GM12878 (cell line): ENCODE results near the gene PPP1R12B. TPM values are rescaled to one million over a fixed set of nuclear protein-coding genes. Genes with fewer than 3 reads are reported as not detected.

Experiments
- ATAC-seq: fragments of 200-7000 bp; cut with Tn5 transposase; 3 replicates; pipeline ENCODE4 v1.9.1; 2020; ENCODE audit warnings: mild to moderate bottlenecking, moderate library complexity
- BruUV-seq: library from RNA; stranded (reverse); fragments of 400-500 nt; replicated peaks from 2 replicates; lab custom pipeline; 2021; lab: Mats Ljungman, UMichigan
- CTCF ChIA-PET: fragments of 300-600 bp; sonication (Branson Sonifier 250); formaldehyde crosslinking; extraction: SDS; loops from one replicate; lab custom pipeline; 2021; ENCODE audit warnings: inconsistent platforms; lab: Yijun Ruan, JAX
- POLR2A ChIA-PET: fragments of 350-600 bp; formaldehyde crosslinking; extraction: SDS; loops from one replicate; lab custom pipeline; 2021; ENCODE audit warnings: inconsistent platforms; lab: Charles Lee
- RAD21 ChIA-PET: fragments of 300-600 bp; sonication (Branson Sonifier 250); formaldehyde crosslinking; loops from one replicate; lab custom pipeline; 2023; ENCODE audit warnings: antibody characterized with exemption; ENCODE audit not compliant: unreplicated experiment; lab: Charles Lee
- SMC1A ChIA-PET: fragments of 300-600 bp; sonication (Branson Sonifier 250); formaldehyde crosslinking; loops from one replicate; lab custom pipeline; 2023; ENCODE audit not compliant: unreplicated experiment, uncharacterized antibody; lab: Charles Lee
- DNase-seq: peaks from one replicate; pipeline ENCODE4 v3.0.0-alpha.2; 2011; ENCODE audit warnings: low read depth, low spot score
- FAIRE-seq: peaks from 3 replicates; lab custom pipeline; 2011; peaks lifted over from hg19 to GRCh38; lab: Jason Lieb, UNC
- H2AFZ ChIP-seq: 2 replicates; pipeline ENCODE4 v1.6.0; 2011; ENCODE audit warnings: low read depth, low read length, control low read depth; ENCODE audit not compliant: control insufficient read depth
- H3K27ac ChIP-seq: 2 replicates; pipeline ENCODE4 v1.5.1; 2011; ENCODE audit warnings: control low read depth; ENCODE audit not compliant: control insufficient read depth, insufficient read depth
- H3K27me3 ChIP-seq, 2 experiments: replicated peaks in 1 of 2; 2 replicates each; pipeline versions ENCODE4 v1.6.0 to v1.6.1; 2011; ENCODE audit warnings: low read length in 1 of 2; ENCODE audit not compliant: control insufficient read depth in 2 of 2, insufficient read depth in 2 of 2
- H3K36me3 ChIP-seq, 2 experiments: 2 replicates each; pipeline ENCODE4 v1.5.1; 2011; ENCODE audit warnings: low read length in 1 of 2; ENCODE audit not compliant: control insufficient read depth in 2 of 2, insufficient read depth in 2 of 2
- H3K4me1 ChIP-seq: 2 replicates; pipeline ENCODE4 v1.6.1; 2011; ENCODE audit warnings: mild to moderate bottlenecking, low read length, moderate library complexity, mixed read lengths; ENCODE audit not compliant: control insufficient read depth, insufficient read depth
- H3K4me2 ChIP-seq: 2 replicates; pipeline ENCODE4 v1.6.0; 2011; ENCODE audit warnings: control low read depth; ENCODE audit not compliant: control insufficient read depth, insufficient read depth
- H3K4me3 ChIP-seq: fragments of 200-600 bp; sonication (generic); 2 replicates; pipeline ENCODE4 v1.5.1; 2016
- H3K79me2 ChIP-seq: 2 replicates; pipeline ENCODE4 v1.6.0; 2011; ENCODE audit warnings: low read length; ENCODE audit not compliant: control insufficient read depth, insufficient read depth
- H3K9ac ChIP-seq: 2 replicates; pipeline ENCODE4 v1.8.0; 2011; ENCODE audit warnings: low read length, control low read depth, mixed read lengths; ENCODE audit not compliant: control insufficient read depth, insufficient read depth
- H3K9me3 ChIP-seq: replicated peaks from 3 replicates; pipeline ENCODE4 v1.5.1; 2011; ENCODE audit warnings: mild to moderate bottlenecking, low read length; ENCODE audit not compliant: control insufficient read depth, insufficient read depth
- H4K20me1 ChIP-seq: 2 replicates; pipeline ENCODE4 v1.6.0; 2011; ENCODE audit not compliant: control insufficient read depth, insufficient read depth
- CREM ChIP-seq: IDR thresholded peaks from 2 replicates; pipeline ENCODE4 v1.6.1; 2014; ENCODE audit warnings: antibody characterized with exemption, low read depth
- DPF2 ChIP-seq: fragments of 450-650 bp; IDR thresholded peaks from 2 replicates; pipeline ENCODE4 v1.6.1; 2017; ENCODE audit warnings: mild to moderate bottlenecking
- ESRRA ChIP-seq: IDR thresholded peaks from 2 replicates; pipeline ENCODE4 v1.6.1; 2012; ENCODE audit warnings: mild to moderate bottlenecking, low read length, improper control_type of control experiment
- JUNB ChIP-seq: IDR thresholded peaks from 2 replicates; pipeline ENCODE4 v1.6.1; 2016; ENCODE audit warnings: antibody characterized with exemption, mild to moderate bottlenecking
- RUNX3 ChIP-seq: IDR thresholded peaks from 2 replicates; pipeline ENCODE4 v1.6.1; 2012; ENCODE audit warnings: low read length, inconsistent platforms
- SMAD1 ChIP-seq: fragments of 450-650 bp; IDR thresholded peaks from 2 replicates; pipeline ENCODE4 v1.6.1; 2018; ENCODE audit warnings: mild to moderate bottlenecking, low read depth; ENCODE audit not compliant: partially characterized antibody
- SMARCA5 ChIP-seq: fragments of 450-650 bp; IDR thresholded peaks from 2 replicates; pipeline ENCODE4 v1.6.1; 2017; ENCODE audit warnings: mild to moderate bottlenecking
- ZNF207 ChIP-seq: fragments of 450-650 bp; IDR thresholded peaks from 2 replicates; pipeline ENCODE4 v1.6.1; 2014; ENCODE audit warnings: antibody characterized with exemption, mild to moderate bottlenecking, borderline replicate concordance
- WGBS: methylation state at CpG from one replicate; pipeline ENCODE4 v1.1.6; 2016; ENCODE audit warnings: low lambda C conversion rate; ENCODE audit not compliant: insufficient replicate concordance, insufficient coverage; ENCODE audit errors: missing lambda C conversion rate; 5-methylcytosine and 5-hydroxymethylcytosine counted together
- in situ Hi-C: fragments of 300-500 bp; cut with MboI; formaldehyde crosslinking; loops from 9 replicates; pipeline ENCODE4 v1.14.3; 2018; ENCODE audit warnings: mixed read lengths
- intact Hi-C: fragments of 100-400 bp; cut with micrococcal nuclease; formaldehyde crosslinking; loops from one replicate; pipeline ENCODE4 v1.14.2; 2022; ENCODE audit not compliant: unreplicated experiment
- polyA plus RNA-seq, 11 experiments: library from polyadenylated mRNA; depleted of rRNA in 4 of 11; unstranded in 6 of 11; stranded (reverse) in 5 of 11; fragments of >200 nt; fragmentation: Nextera tagmentation in 4 of 11; fragmentation: Illumina TruSeq in 1 of 11; extraction: Ambion mirVana in 4 of 11; extraction: Trizol in 1 of 11; gene quantifications; 1 replicate in 1 of 11; 2 replicates in 10 of 11; pipeline versions ENCODE4 v1.2.1 to v1.2.3, GENCODE V29; 2011 to 2016; ENCODE audit warnings: inconsistent platforms in 2 of 11, missing spikeins in 2 of 11, low read depth in 1 of 11
- total RNA-seq, 4 experiments: library from RNA; depleted of rRNA in 3 of 4; stranded (reverse); fragments of >200 nt in 3 of 4; fragmentation: Illumina TruSeq in 1 of 4; extraction: Trizol in 1 of 4; gene quantifications; 2 replicates each; pipeline versions ENCODE4 v1.2.1 to v1.2.3, GENCODE V29; 2013 to 2021

Gene PPP1R12B
- total and polyA plus RNA-seq, 10 of the 15 experiments (the other 5 are each of a cell fraction or from before 2014, with no cell fraction given): 0.29 to 9.4 (median 4.7) TPM

- no peak overlapping the region for H3K27ac ChIP-seq
- in situ Hi-C loops: no loop called here
- peaks cover 0 to 3% of the 10 kb centered on the region in 2 experiments; a peak in 1 of 4 replicates for H3K36me3 ChIP-seq
- no peak overlapping the region for H2AFZ ChIP-seq
- FAIRE-seq (no peak), DNase-seq (no peak), ATAC-seq (no peak)
- H3K27me3 ChIP-seq: no peaks in the 10 kb centered on the region
- H3K4me1 ChIP-seq: no peaks in the 10 kb centered on the region
- H3K79me2 ChIP-seq: no peaks in the 10 kb centered on the region
- intact Hi-C loops: no loop called here
- ChIA-PET SMC1A (interaction anchor here (0.9 kb wide), 2 partner anchors 10 to 12 kb away, joined by 3 read pairs; no protein-coding TSS in a partner anchor), CTCF (interaction anchor here (2.6 kb wide), 1 partner anchor 89 kb away, joined by 11 read pairs; no protein-coding TSS in a partner anchor), RAD21 (interaction anchor here (1.3 kb wide), 1 partner anchor 85 kb away, joined by 3 read pairs; no protein-coding TSS in a partner anchor), POLR2A (interaction anchor here (0.5 kb wide), 1 partner anchor 83 kb away, joined by 4 read pairs; no protein-coding TSS in a partner anchor)
- BruUV-seq: no TSS peak
- H3K4me2 ChIP-seq: no peak overlapping the region
- no peaks in the 10 kb centered on the region for H4K20me1 ChIP-seq
- 42% methylated on average over 3 of the region's 3 CpGs for WGBS
- H3K4me3 ChIP-seq: no peak overlapping the region
- no peaks in the 10 kb centered on the region for H3K9me3 ChIP-seq
- no peak overlapping the region for H3K9ac ChIP-seq
- no peak for TF ChIP-seq JUNB
- no peak for TF ChIP-seq CREM
- TF ChIP-seq DPF2: no peak
- TF ChIP-seq SMAD1: no peak
- TF ChIP-seq ESRRA: no peak
- no peak for TF ChIP-seq ZNF207
- TF ChIP-seq RUNX3: no peak
- TF ChIP-seq SMARCA5: no peak
Measured at GRCh38 chr1:202433155-202434043, 84.9 kb downstream of the PPP1R12B start.
